Activated CD4-positive, CD25-positive, alpha-beta regulatory T cell treated with anti-CD3 and anti-CD28 coated beads, Interleukin-2, amount 50 U/mL, for 16 hours (primary cell): ENCODE measurements around the gene AVPI1.
"Not testable (repeated sequence)": the region's sequence is repeated elsewhere in the genome, so short reads cannot be mapped to it uniquely, and the experiment has no call there.

Source experiments
- DNase-seq: peaks from one replicate; pipeline ENCODE4 v3.0.0-alpha.2; 2020; ENCODE audit warnings: low read depth, low spot score

The AVPI1 gene

DNA sequence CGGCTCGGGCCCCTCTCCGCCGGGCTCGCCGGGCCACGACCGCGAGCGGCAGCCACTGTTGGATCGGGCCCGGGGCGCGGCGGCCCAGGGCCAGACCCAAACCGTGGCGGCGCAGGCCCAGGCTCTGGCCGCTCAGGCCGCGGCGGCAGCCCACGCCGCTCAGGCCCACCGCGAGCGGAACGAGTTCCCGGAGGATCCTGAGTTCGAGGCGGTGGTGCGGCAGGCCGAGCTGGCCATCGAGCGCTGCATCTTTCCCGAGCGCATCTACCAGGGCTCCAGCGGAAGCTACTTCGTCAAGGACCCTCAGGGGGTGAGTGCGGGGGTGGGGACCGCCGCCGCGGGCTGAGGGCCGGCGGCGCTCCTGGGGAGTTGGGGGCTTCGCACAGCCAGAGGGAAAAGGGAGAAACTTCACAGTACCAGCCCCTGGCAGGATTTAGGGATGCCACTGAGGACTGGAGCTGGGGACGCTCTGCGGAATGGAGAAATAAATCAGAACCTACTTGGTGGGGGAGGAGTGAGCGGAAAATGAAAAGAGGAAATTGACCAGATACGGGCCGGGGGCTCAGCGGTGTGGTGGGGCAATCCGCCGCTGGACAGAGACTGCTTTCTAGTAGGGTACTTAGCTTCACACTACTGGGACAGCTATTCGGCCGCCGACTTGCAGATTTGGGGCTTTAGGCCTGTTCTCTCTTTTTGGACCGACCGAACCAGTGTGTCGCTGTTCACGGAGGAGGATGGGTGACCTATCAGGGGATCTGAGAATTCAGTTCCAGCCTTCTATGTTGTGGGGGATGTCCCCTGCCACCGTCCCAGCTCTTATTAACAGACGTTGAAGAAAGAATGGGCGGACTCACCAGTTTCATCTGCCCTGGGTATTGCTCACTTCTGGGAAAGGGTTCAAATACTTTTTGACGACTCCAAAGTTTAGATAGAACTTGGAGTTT, 45.9 kb downstream of the AVPI1 start:
- no peak for DNase-seq

GRCh38 chr10:97640174-97640867, 46.7 kb downstream of the AVPI1 start, which contains the start of gene PI4K2A:
TSS of gene PI4K2A (plus strand) at chr10:97640671. CDS start at chr10:97640743, 72 bp downstream.
- peak; percentile 99 for DNase-seq

DNA sequence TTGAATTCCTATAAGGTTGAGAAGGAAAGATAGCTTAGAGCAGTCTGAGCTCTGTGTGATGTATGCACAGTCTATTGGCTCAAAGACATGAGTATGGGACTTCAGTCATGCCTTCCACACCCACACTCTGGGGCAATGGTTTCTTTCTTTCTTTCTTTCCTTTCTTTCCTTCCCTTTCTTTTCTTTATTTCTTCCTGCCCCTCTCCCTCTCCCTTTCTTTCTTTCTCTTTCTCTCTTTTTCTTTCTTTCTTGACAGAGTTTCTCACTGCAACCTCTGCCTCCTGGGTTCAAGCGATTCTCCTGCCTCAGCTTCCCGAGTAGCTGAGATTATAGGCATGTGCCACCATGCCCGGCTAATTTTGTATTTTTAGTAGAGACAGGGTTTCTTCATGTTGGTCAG, 48.0 kb downstream of the AVPI1 start:
- DNase-seq, result not testable (repeated sequence)

GRCh38 chr10:97635577-97635976, 51.5 kb downstream of the AVPI1 start:
- no peak for DNase-seq

- DNase-seq, result no peak
Observed at GRCh38 chr10:97633921-97634320, 53.1 kb downstream of the AVPI1 start.

DNA sequence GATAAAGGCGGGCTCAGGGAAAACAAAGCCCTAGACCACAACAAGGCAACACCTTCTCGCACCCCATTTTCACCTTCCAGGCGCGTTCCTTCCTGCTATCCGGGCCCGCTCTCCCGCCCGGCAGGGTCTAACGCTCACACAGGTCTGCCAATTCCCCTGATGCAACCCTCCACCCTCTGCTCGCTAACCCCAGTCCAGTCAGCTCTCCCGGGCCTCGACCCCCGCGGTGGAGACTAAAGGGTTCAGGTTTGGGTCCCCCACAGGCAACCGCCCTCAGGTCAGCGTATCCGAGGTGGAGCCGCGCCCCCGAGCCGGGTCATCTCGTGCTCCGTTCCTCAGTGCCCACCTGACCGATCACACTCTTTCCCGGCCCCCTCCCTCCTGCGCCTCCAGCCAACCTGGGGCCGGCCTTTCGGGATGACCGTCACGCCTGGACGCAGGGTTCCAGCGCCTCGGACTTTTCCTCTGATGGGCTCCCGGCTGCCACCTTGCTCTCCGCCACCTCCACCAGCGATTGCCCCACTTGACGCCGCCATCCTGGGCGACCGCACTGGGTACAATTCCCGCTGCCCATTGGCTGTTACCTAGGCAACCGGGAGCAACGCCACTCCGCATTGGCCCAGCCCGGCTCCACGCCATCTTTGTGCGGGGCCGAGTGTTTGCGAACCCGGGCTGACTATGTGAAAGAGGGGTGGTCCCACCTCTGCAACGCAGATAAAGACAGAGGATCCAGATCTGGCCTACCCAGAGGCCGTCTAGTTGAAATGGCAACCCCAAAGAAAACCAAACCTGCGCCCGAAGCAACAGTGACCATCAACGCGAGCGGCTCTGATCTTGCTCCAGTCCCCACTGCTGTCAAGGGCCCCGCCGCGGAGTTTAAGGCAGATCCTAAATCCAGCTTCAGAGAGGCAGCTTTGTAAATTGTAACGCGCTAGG, 53.8 kb downstream of the AVPI1 start, which contains the start of gene MORN4:
Gene MORN4, minus strand, starts transcription at position 552 of the 936 bp plus-strand sequence. CDS start 13,847 bp downstream, outside the sequence.
- peak; percentile 80 for DNase-seq

GRCh38 chr10:97631098-97631497, 55.9 kb downstream of the AVPI1 start:
- no peak for DNase-seq

DNA sequence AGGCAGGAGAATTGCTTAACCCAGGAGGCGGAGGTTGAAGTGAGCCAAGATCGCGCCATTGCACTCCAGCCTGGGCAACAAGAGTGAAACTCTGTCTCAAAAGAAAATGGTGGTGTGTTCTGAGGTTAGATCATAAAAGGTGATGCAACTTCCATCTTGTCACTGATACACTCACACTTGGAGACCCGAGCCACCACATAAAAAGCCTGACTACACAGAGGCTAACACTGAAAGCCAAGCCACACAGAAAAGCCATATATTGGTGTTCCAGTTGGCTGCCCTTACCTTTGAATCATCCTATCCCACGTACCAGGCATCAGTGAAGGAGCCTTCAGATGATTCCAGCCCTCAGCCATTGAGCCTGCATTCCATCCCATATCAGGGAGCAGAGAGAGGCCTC, 57.8 kb downstream of the AVPI1 start:
- DNase-seq, result no peak

- DNase-seq, result no peak
Observed at GRCh38 chr10:97628228-97628627, 58.8 kb downstream of the AVPI1 start.

DNA sequence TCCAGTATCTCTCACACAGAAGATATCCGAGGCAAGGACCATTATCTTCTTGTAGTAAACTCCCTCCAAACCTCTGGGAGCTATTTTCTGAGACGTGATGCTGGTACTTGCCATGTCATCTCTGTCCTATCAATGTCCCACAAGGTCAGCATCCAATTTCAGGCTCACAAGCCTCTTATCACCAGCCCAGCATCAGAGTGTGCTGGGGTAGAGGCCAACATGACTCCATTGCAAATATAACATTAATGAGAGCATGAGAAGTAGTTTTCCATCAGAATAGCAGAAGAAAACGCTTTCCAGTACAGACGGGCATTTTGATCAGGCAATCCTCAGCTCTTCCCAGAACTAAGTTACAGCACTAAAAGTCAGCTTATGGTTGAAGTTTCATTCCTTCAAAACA, 59.3 kb downstream of the AVPI1 start:
- DNase-seq, result no peak
